ENCODE results near the gene TRIM2. TPM values are rescaled to one million over a fixed set of nuclear protein-coding genes. Genes with fewer than 3 reads are reported as not detected.

TRIM2 gene
- total and polyA plus RNA-seq, 7 donors, result 1.3 to 7.1 (median 3.9) TPM

DNA sequence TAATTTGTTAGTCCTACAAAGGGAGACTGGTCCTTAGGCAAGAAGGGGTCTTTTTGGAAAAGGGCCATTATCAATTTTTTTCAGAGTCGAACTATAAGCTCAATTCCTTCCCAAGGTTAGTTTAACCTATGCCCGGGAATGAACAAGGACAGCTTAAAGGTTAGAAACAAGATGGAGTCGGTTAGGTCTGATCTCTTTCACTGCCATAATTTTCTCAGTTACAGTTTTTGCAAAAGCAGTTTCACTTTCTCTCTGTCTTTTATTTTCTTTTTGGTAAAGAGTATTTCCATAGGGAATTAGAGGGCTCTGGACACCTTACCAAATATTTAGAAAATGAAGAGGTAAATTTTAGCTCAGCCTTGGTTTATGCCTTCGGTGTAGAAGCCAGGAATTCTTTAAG is 64.1 kb downstream of the TRIM2 start:
- ATAC-seq, result no peak
- intact Hi-C loops (cut with DNase I), result no loop called here
- TF ChIP-seq, protein P1, sequence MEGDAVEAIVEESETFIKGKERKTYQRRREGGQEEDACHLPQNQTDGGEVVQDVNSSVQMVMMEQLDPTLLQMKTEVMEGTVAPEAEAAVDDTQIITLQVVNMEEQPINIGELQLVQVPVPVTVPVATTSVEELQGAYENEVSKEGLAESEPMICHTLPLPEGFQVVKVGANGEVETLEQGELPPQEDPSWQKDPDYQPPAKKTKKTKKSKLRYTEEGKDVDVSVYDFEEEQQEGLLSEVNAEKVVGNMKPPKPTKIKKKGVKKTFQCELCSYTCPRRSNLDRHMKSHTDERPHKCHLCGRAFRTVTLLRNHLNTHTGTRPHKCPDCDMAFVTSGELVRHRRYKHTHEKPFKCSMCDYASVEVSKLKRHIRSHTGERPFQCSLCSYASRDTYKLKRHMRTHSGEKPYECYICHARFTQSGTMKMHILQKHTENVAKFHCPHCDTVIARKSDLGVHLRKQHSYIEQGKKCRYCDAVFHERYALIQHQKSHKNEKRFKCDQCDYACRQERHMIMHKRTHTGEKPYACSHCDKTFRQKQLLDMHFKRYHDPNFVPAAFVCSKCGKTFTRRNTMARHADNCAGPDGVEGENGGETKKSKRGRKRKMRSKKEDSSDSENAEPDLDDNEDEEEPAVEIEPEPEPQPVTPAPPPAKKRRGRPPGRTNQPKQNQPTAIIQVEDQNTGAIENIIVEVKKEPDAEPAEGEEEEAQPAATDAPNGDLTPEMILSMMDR (IDR thresholded peaks at IDR 0.05), result no peak
- Histone ChIP-seq H3K4me1 (no peaks in the 10 kb centered on the region), H3K36me3 (ENCODE audit: insufficient read depth in 1 of 2, low read depth in 1 of 2) (peaks cover 0 to 18% of the 10 kb centered on the region in 2 donors), H3K27ac (no peak overlapping the region), H3K27me3 (ENCODE audit: insufficient read depth in 3 of 3, low read length in 2 of 3) (no peaks in the 10 kb centered on the region), H3K9me3 (no peaks in the 10 kb centered on the region), H3K4me3 (no peak overlapping the region)
- no peak for DNase-seq
- WGBS, 3 donors, result 78 to 87% (median 80%) methylated on average over 4 of the region's 4 CpGs

DNA sequence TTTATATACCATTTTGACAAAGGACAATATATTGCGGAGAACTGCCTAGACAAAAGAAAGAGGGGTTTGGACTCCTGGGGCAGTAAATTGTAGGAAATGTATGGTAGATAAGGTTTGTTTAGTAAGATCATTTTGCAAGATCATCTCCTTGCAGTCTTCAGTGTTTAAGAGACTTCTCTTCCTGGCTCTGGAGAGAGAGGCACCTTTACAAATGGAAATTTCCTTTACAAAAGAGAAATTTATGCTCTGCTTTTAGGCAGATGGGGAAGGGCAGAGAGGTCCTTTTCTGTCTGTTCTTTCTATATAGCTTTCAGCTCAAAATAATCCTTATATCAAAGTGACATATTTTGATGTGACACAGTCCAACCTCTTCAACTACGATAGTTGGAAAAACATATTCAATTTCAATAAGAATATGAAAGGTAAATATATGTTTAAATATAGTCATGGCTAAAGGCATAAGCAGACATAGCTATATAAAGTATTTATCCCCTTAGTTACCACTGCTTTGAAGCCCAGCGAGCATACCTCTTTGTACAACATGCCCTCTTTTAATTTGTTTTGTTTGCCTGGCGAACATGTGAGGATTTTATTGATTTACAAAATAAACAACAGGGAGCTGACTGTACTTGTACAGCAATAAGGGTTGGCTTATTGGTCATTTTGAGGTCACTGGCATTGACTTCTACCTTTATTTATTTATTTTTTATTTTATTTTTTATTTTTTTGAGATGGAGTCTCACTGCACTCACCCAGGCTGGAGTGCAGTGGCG is 65.2 kb downstream of the TRIM2 start:
- WGBS, 3 donors, result 86 to 98% (median 95%) methylated on average over 5 of the region's 5 CpGs
- TF ChIP-seq, protein P1 (IDR thresholded peaks at IDR 0.05), result no peak
- Histone ChIP-seq H3K27ac (no peak overlapping the region), H3K36me3 (ENCODE audit: insufficient read depth in 1 of 2, low read depth in 1 of 2) (peaks cover 0 to 18% of the 10 kb centered on the region in 2 donors), H3K27me3 (ENCODE audit: insufficient read depth in 3 of 3, low read length in 2 of 3) (no peaks in the 10 kb centered on the region), H3K4me1 (no peaks in the 10 kb centered on the region), H3K4me3 (no peak overlapping the region), H3K9me3 (no peaks in the 10 kb centered on the region)
- ATAC-seq (no peak), DNase-seq (no peak)
- intact Hi-C loops (cut with DNase I), result no loop called here

DNA sequence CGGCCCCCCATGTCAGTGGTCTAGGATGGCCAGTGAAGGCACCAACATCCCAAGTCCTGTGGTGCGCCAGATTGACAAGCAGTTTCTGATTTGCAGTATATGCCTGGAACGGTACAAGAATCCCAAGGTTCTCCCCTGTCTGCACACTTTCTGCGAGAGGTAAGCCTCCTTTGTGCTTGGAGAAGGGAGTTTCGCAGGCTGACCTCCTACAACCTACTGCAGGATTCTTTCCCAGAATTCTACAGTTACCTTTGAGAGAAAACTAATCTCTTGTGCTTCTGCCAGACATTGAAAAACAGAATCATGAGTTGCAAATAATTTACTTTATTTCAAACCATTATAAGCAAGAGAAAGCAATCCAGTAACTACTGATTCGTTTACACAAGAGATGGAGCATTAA is 66.1 kb downstream of the TRIM2 start:
- TF ChIP-seq, protein P1 (IDR thresholded peaks at IDR 0.05), result no peak
- no peaks in the 10 kb centered on the region for H3K4me1 ChIP-seq
- ATAC-seq (no peak), DNase-seq (no peak)
- H3K9me3 ChIP-seq, result no peaks in the 10 kb centered on the region
- H3K4me3 ChIP-seq, result no peak overlapping the region
- peaks cover 0 to 18% of the 10 kb centered on the region in 2 donors for H3K36me3 ChIP-seq (ENCODE audit: insufficient read depth in 1 of 2, low read depth in 1 of 2)
- no peaks in the 10 kb centered on the region for H3K27me3 ChIP-seq (ENCODE audit: insufficient read depth in 3 of 3, low read length in 2 of 3)
- intact Hi-C loops (cut with DNase I), result no loop called here
- whole genome bisulfite sequencing, 3 donors, result 85 to 93% (median 92%) methylated on average over 6 of the region's 6 CpGs
- H3K27ac ChIP-seq, result no peak overlapping the region

DNA sequence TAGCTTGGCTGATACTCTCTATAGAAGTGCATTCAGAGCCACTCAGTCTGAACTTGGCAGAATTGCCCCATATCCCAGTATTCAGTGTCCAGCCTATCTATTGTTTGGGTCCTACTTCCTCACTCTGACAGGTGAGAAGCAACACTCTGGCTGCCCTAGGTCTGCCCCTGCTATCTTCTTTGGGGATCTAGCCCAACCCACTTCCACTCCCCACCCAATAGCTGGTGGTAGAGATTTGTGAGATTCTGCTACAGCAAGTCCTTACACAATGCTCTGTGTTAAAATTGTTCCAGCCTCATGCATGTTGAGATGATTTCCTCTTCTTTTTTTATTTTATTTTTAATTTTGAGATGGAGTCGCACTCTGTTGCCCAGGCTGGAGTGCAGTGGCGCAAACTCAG is 67.6 kb downstream of the TRIM2 start:
- DNase-seq (no peak), ATAC-seq (no peak)
- Histone ChIP-seq H3K27ac (no peak overlapping the region), H3K36me3 (ENCODE audit: insufficient read depth in 1 of 2, low read depth in 1 of 2) (peaks cover 0 to 31% of the 10 kb centered on the region in 2 donors), H3K4me1 (no peaks in the 10 kb centered on the region), H3K9me3 (no peaks in the 10 kb centered on the region), H3K4me3 (no peak overlapping the region), H3K27me3 (ENCODE audit: insufficient read depth in 3 of 3, low read length in 2 of 3) (no peaks in the 10 kb centered on the region)
- TF ChIP-seq, protein P1 (IDR thresholded peaks at IDR 0.05), result no peak
- 89 to 100% (median 95%) methylated on average over 2 of the region's 2 CpGs for WGBS, 3 donors
- intact Hi-C loops (cut with DNase I), result no loop called here

DNA sequence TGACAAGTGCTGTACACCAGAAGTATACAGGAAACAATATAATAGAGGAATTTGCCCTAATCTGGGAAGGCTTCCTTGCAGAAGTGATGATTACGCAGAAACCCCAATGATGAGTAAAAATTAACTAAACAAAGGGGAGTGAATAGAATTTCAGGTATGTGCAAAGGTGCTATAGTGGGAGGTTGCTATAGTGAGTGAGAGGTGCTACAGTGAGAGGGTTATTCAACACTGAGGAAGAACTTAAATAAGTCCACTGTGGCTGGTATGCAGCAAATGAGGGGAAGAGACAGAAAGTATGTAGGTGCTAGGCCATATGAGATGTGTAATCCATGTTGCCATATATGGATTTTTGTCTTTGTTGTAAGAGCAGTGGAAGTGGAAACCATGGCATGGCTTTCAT is 69.5 kb downstream of the TRIM2 start:
- no peaks in the 10 kb centered on the region for H3K27me3 ChIP-seq (ENCODE audit: insufficient read depth in 3 of 3, low read length in 2 of 3)
- no peak for DNase-seq
- H3K4me3 ChIP-seq, result no peak overlapping the region
- intact Hi-C loops (cut with DNase I), result no loop called here
- H3K9me3 ChIP-seq, result no peaks in the 10 kb centered on the region
- no peak overlapping the region for H3K27ac ChIP-seq
- H3K36me3 ChIP-seq (ENCODE audit: insufficient read depth in 1 of 2, low read depth in 1 of 2), result peaks cover 2 to 46% of the 10 kb centered on the region in 2 donors
- 97 to 100% (median 100%) methylated on average over 1 of the region's 1 CpG for WGBS, 3 donors
- no peak for ATAC-seq
- no peaks in the 10 kb centered on the region for H3K4me1 ChIP-seq
- TF ChIP-seq, protein P1 (IDR thresholded peaks at IDR 0.05), result no peak
